IPS-15b (cell line): ENCODE data around the gene EFCAB12.

ENCODE experiments used
- H3K27me3 ChIP-seq: one replicate; pipeline ENCODE4 v1.6.1; 2013; ENCODE audit warnings: low read length; ENCODE audit not compliant: control insufficient read depth, insufficient read depth
- H3K36me3 ChIP-seq: one replicate; pipeline ENCODE4 v1.6.1; 2013; ENCODE audit warnings: low read length; ENCODE audit not compliant: control insufficient read depth, insufficient read depth
- H3K4me1 ChIP-seq: one replicate; pipeline ENCODE4 v1.6.1; 2013; ENCODE audit warnings: mild to moderate bottlenecking, low read length; ENCODE audit not compliant: control insufficient read depth, insufficient read depth
- H3K4me3 ChIP-seq: one replicate; pipeline ENCODE4 v1.5.1; 2013; ENCODE audit warnings: low read depth, low read length
- H3K9ac ChIP-seq: one replicate; pipeline ENCODE4 v1.6.1; 2013; ENCODE audit warnings: low read depth, mild to moderate bottlenecking, low read length
- H3K9me3 ChIP-seq: one replicate; pipeline ENCODE4 v1.6.1; 2013; ENCODE audit warnings: mild to moderate bottlenecking, low read length; ENCODE audit not compliant: control insufficient read depth, insufficient read depth

The EFCAB12 gene

DNA sequence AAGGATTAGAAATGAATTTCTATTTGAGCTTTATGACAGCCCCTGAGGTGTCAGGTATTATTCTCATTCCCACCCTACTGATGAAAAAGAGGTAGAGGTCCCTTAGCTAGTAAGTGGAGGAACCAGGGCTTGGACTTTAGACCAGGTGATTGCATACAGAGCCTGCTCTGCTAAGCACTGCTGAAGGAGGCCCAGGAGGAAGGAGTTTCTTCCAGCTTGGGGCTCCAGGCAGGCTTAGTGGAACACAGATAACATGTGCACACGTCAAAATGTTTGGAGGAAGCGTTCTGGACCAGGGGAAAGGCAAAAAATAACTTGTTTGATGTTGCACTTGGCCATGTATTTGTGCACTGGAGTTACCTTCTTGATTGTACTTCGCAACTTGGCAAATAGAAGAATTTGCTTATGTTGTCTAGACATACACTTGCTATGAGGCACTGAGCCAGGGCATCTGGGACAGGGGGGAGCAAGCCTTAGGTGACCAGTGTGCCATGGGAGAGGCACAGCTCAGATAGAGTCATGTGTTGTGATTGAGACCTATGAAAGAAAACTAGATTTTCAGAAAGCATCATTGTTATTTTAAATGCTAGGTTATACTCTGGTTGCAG, 34.0 kb upstream of the EFCAB12 start:
- Histone ChIP-seq H3K9ac (no peak overlapping the region), H3K27me3 (no peaks in the 10 kb centered on the region), H3K9me3 (no peaks in the 10 kb centered on the region), H3K36me3 (peaks cover 11% of the 10 kb centered on the region), H3K4me1 (no peaks in the 10 kb centered on the region), H3K4me3 (no peak overlapping the region)

- Histone ChIP-seq H3K9ac (no peak overlapping the region), H3K27me3 (no peaks in the 10 kb centered on the region), H3K4me1 (no peaks in the 10 kb centered on the region), H3K9me3 (no peaks in the 10 kb centered on the region), H3K36me3 (peaks cover 11% of the 10 kb centered on the region), H3K4me3 (no peak overlapping the region)
Observed at GRCh38 chr3:129461461-129462146, 33.2 kb upstream of the EFCAB12 start.

- Histone ChIP-seq H3K27me3 (no peaks in the 10 kb centered on the region), H3K4me1 (no peaks in the 10 kb centered on the region), H3K9ac (no peak overlapping the region), H3K36me3 (peaks cover 11% of the 10 kb centered on the region), H3K9me3 (no peaks in the 10 kb centered on the region), H3K4me3 (no peak overlapping the region)
Observed at GRCh38 chr3:129461022-129461421, 32.6 kb upstream of the EFCAB12 start.

DNA sequence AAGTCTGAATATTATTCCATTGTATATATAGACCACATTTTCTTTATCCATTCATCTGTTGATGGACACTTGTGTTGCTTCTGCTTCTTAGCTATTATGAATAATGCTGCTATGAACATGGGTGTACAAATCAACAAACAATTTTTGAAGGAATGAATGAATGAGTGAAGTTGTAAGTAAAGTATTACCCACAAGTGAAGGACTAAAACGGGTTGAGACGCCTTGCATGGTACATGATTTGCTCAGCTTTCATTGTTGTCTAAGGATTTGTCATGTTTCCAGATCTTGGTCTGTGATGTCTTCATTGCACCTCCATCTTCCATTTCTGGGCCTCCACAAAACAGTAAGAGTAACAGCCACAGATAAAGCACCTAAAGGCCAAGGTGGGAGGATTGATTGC, 32.1 kb upstream of the EFCAB12 start:
- Histone ChIP-seq H3K4me3 (no peak overlapping the region), H3K9ac (no peak overlapping the region), H3K9me3 (no peaks in the 10 kb centered on the region), H3K27me3 (no peaks in the 10 kb centered on the region), H3K36me3 (peaks cover 11% of the 10 kb centered on the region), H3K4me1 (no peaks in the 10 kb centered on the region)

DNA sequence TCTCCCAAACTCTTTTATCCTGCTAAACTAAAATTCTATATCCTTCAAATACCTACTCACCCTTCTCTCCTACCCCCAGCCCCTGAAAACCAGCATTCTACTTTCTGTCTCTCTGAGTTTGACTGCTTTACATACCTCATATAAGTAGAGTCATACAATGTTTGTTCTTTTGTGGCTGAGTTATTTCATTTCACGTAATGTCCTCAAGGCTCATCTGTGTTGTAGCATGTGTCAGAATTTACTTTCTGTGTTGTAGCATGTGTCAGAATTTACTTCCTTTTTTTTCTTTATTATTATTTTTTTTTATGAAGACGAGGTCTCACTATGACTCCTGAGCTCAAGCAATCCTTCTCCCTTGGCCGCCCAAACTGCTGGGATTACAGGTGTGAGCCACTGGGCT, 31.7 kb upstream of the EFCAB12 start:
- no peaks in the 10 kb centered on the region for H3K4me1 ChIP-seq
- no peak overlapping the region for H3K9ac ChIP-seq
- H3K36me3 ChIP-seq = peaks cover 11% of the 10 kb centered on the region
- H3K27me3 ChIP-seq = no peaks in the 10 kb centered on the region
- no peak overlapping the region for H3K4me3 ChIP-seq
- H3K9me3 ChIP-seq = no peaks in the 10 kb centered on the region

DNA sequence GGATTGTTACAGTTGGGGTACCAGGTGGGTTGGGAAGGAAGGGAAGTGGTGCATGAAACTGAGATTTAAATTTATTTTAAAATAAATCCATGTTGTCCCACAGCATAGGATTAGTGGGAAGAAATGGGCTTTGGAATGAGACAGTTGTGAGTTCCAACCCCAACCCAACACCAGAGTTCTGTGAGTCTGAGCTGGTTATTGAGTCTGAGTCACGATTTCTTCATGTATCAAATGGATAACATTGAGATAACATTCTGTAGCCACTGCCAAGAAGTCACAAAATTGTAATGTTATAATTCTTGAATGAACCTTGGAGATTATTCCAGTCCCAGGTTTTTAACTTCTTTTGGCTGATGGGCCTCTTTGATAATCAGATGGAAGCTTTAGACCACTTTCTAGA, 25.3 kb upstream of the EFCAB12 start:
- H3K36me3 ChIP-seq = peaks cover 12% of the 10 kb centered on the region
- no peak overlapping the region for H3K4me3 ChIP-seq
- no peak overlapping the region for H3K9ac ChIP-seq
- no peaks in the 10 kb centered on the region for H3K9me3 ChIP-seq
- H3K4me1 ChIP-seq = peaks cover 16% of the 10 kb centered on the region
- H3K27me3 ChIP-seq = no peaks in the 10 kb centered on the region

DNA sequence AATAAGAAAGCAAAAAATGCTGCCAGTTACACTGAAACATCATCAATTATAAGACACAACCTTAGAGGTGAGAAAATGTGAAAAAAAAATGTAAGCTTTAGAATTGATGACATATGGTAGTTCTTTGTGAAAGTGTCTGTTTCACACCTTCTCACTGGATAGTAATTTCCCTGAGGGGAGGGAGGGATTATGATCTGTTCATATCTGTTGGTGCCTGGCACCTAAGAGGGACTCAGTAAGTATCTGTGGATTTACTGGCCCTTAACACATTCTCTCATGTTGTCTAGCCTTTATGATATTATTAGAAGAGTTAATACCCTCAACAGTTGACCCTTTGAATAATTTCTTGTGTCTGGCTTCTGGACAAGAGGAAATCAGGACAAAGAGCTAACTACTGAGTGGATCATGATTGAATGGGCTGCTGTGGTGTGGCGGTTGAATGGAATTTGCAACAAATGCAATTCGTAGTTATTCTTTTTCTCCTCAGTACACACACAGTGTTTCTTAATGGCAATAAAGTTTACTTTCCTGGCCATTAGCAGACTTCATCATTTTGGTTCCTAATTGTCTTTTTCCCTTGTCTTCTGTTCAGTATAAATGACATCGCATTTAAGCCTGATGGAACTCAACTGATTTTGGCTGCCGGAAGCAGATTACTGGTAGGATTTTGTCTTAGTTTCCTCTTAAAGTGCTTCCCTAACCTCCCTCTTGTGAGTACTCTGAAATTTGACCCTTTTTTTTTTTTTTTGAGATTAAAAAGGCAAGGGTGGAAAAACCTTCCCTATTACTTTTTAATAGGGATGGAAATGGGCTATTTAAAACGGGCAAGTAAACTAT, 21.1 kb upstream of the EFCAB12 start:
- Histone ChIP-seq H3K9ac (no peak overlapping the region), H3K27me3 (no peaks in the 10 kb centered on the region), H3K4me3 (no peak overlapping the region), H3K36me3 (peaks cover 10% of the 10 kb centered on the region), H3K4me1 (peaks cover 23% of the 10 kb centered on the region), H3K9me3 (no peaks in the 10 kb centered on the region)

- Histone ChIP-seq H3K27me3 (no peaks in the 10 kb centered on the region), H3K9ac (peak overlapping the region; percentile 41)
Observed at GRCh38 chr3:129448186-129448895, 19.9 kb upstream of the EFCAB12 start.

GRCh38 chr3:129446926-129447325, 18.5 kb upstream of the EFCAB12 start:
- H3K9me3 ChIP-seq = no peaks in the 10 kb centered on the region
- no peaks in the 10 kb centered on the region for H3K27me3 ChIP-seq
- H3K9ac ChIP-seq = no peak overlapping the region
- no peaks in the 10 kb centered on the region for H3K36me3 ChIP-seq
- H3K4me3 ChIP-seq = no peak overlapping the region
- H3K4me1 ChIP-seq = peaks cover 23% of the 10 kb centered on the region

More at GRCh38 chr3:129448186-129448895, 19.9 kb upstream of the EFCAB12 start:
- H3K36me3 ChIP-seq = peaks cover 6% of the 10 kb centered on the region
- peak overlapping the region; percentile 18 for H3K4me3 ChIP-seq
- peaks cover 23% of the 10 kb centered on the region for H3K4me1 ChIP-seq
- no peaks in the 10 kb centered on the region for H3K9me3 ChIP-seq

GRCh38 chr3:129445471-129445870, 17.0 kb upstream of the EFCAB12 start:
- H3K4me1 ChIP-seq = peaks cover 23% of the 10 kb centered on the region
- H3K36me3 ChIP-seq = no peaks in the 10 kb centered on the region
- H3K9ac ChIP-seq = no peak overlapping the region
- no peaks in the 10 kb centered on the region for H3K27me3 ChIP-seq
- no peaks in the 10 kb centered on the region for H3K9me3 ChIP-seq
- no peak overlapping the region for H3K4me3 ChIP-seq

GRCh38 chr3:129442947-129443346, 14.5 kb upstream of the EFCAB12 start:
- Histone ChIP-seq H3K27me3 (no peaks in the 10 kb centered on the region), H3K4me3 (no peak overlapping the region), H3K9ac (no peak overlapping the region), H3K4me1 (peaks cover 7% of the 10 kb centered on the region), H3K9me3 (no peaks in the 10 kb centered on the region), H3K36me3 (peaks cover 3% of the 10 kb centered on the region)
